IMR-90 (cell line): ENCODE measurements around the gene BAZ2A. TPM values are rescaled to one million over a fixed set of nuclear protein-coding genes. Genes with fewer than 3 reads are reported as not detected.

Experiments
- ATAC-seq: fragments of 200-7000 bp; cut with Tn5 transposase; 2 replicates; pipeline ENCODE4 v1.9.1; 2020; ENCODE audit warnings: low read depth, mild to moderate bottlenecking, moderate library complexity
- BruUV-seq: library from RNA; stranded (reverse); fragments of 400-500 nt; replicated peaks from 2 replicates; lab custom pipeline; 2021; lab: Mats Ljungman, UMichigan
- CTCF ChIA-PET: fragments of 300-600 bp; formaldehyde crosslinking; extraction: SDS; loops from one replicate; lab custom pipeline; 2021; ENCODE audit warnings: antibody characterized with exemption; lab: Yijun Ruan, JAX
- POLR2A ChIA-PET: fragments of 300-600 bp; sonication (Branson Sonifier 250); formaldehyde crosslinking; loops from one replicate; lab custom pipeline; 2022; ENCODE audit warnings: antibody characterized with exemption; ENCODE audit not compliant: unreplicated experiment; lab: Charles Lee
- DNase-seq: peaks from one replicate; pipeline ENCODE4 v3.0.0; 2013
- H2AFZ ChIP-seq: replicated peaks from 2 replicates; pipeline ENCODE3; 2013; ENCODE audit warnings: low read length, mild to moderate bottlenecking; ENCODE audit not compliant: poor library complexity
- H2AK5ac ChIP-seq: 2 replicates; pipeline ENCODE4 v1.6.1; 2013; ENCODE audit warnings: low read depth, low read length, inconsistent platforms
- H2AK9ac ChIP-seq: replicated peaks from 2 replicates; pipeline ENCODE3; 2013; ENCODE audit warnings: mild to moderate bottlenecking, low read depth, low read length, moderate library complexity; ENCODE audit not compliant: poor library complexity
- H2BK120ac ChIP-seq: 2 replicates; pipeline ENCODE4 v1.6.1; 2013; ENCODE audit warnings: low read depth, low read length, inconsistent platforms
- H2BK15ac ChIP-seq: 3 replicates; pipeline ENCODE4 v1.6.1; 2013; ENCODE audit warnings: low read depth, low read length, inconsistent platforms
- H2BK20ac ChIP-seq: 2 replicates; pipeline ENCODE4 v1.6.1; 2013; ENCODE audit warnings: low read depth, mild to moderate bottlenecking, inconsistent platforms, low read length, moderate library complexity
- H2BK5ac ChIP-seq: 2 replicates; pipeline ENCODE4 v1.6.1; 2013; ENCODE audit warnings: mild to moderate bottlenecking, low read depth, low read length, inconsistent platforms; ENCODE audit not compliant: poor library complexity, severe bottlenecking
- H3K14ac ChIP-seq: replicated peaks from 2 replicates; pipeline ENCODE4 v1.6.1; 2013; ENCODE audit warnings: low read depth, low read length, inconsistent platforms
- H3K18ac ChIP-seq: 2 replicates; pipeline ENCODE4 v1.6.1; 2013; ENCODE audit warnings: low read depth, low read length, control low read depth
- H3K23ac ChIP-seq: 2 replicates; pipeline ENCODE4 v1.6.1; 2013; ENCODE audit warnings: low read depth, low read length, inconsistent platforms
- H3K27ac ChIP-seq: 2 replicates; pipeline ENCODE4 v1.5.1; 2013; ENCODE audit warnings: mild to moderate bottlenecking, control low read depth, low read length; ENCODE audit not compliant: insufficient read depth
- H3K27me3 ChIP-seq: 2 replicates; pipeline ENCODE4 v1.6.1; 2013; ENCODE audit warnings: low read length; ENCODE audit not compliant: control insufficient read depth, insufficient read depth
- H3K36me3 ChIP-seq: 2 replicates; pipeline ENCODE4 v1.6.1; 2013; ENCODE audit warnings: low read length, mixed read lengths; ENCODE audit not compliant: control insufficient read depth, insufficient read depth
- H3K4ac ChIP-seq: 2 replicates; pipeline ENCODE4 v1.6.1; 2013; ENCODE audit warnings: low read depth, low read length, inconsistent platforms
- H3K4me1 ChIP-seq: 2 replicates; pipeline ENCODE4 v1.6.1; 2013; ENCODE audit warnings: low read length, mixed read lengths; ENCODE audit not compliant: control insufficient read depth, insufficient read depth
- H3K4me2 ChIP-seq: 2 replicates; pipeline ENCODE4 v1.6.1; 2013; ENCODE audit warnings: low read depth, mild to moderate bottlenecking, control low read depth, low read length, moderate library complexity
- H3K4me3 ChIP-seq: 2 replicates; pipeline ENCODE4 v1.5.1; 2013; ENCODE audit warnings: low read depth, mild to moderate bottlenecking, control low read depth, low read length, moderate library complexity; ENCODE audit not compliant: insufficient read depth
- H3K56ac ChIP-seq: 2 replicates; pipeline ENCODE4 v1.6.1; 2013; ENCODE audit warnings: low read length, inconsistent platforms; ENCODE audit not compliant: insufficient read depth; ENCODE audit errors: extremely low read depth
- H3K79me1 ChIP-seq, 2 experiments: 2 replicates each; pipeline ENCODE4 v1.6.1; 2013; ENCODE audit warnings: low read length in 2 of 2, inconsistent platforms in 1 of 2, low read depth in 1 of 2
- H3K9ac ChIP-seq: 2 replicates; pipeline ENCODE4 v1.6.1; 2013; ENCODE audit warnings: low read depth, low read length, control low read depth
- H3K9me1 ChIP-seq: 2 replicates; pipeline ENCODE4 v1.6.1; 2013; ENCODE audit warnings: low read length, inconsistent platforms; ENCODE audit not compliant: insufficient read depth
- H3K9me3 ChIP-seq: 2 replicates; pipeline ENCODE4 v1.6.1; 2013; ENCODE audit warnings: low read length; ENCODE audit not compliant: control insufficient read depth, insufficient read depth
- H4K20me1 ChIP-seq: 2 replicates; pipeline ENCODE4 v1.6.1; 2013; ENCODE audit warnings: low read length, inconsistent platforms; ENCODE audit not compliant: insufficient read depth
- H4K5ac ChIP-seq: 2 replicates; pipeline ENCODE4 v1.6.1; 2013; ENCODE audit warnings: mild to moderate bottlenecking, low read depth, low read length, control low read depth
- H4K8ac ChIP-seq, 2 experiments: 2 replicates each; pipeline ENCODE4 v1.6.1; 2013; ENCODE audit warnings: low read depth in 2 of 2, low read length in 2 of 2, control low read depth in 1 of 2, inconsistent platforms in 1 of 2
- H4K91ac ChIP-seq: 2 replicates; pipeline ENCODE4 v1.6.1; 2013; ENCODE audit warnings: low read depth, low read length, inconsistent platforms; ENCODE audit not compliant: insufficient read depth
- CEBPB ChIP-seq: IDR thresholded peaks from 2 replicates; pipeline ENCODE4 v1.6.1; 2012; ENCODE audit warnings: low read depth, low read length, improper control_type of control experiment
- CHD1 ChIP-seq: IDR thresholded peaks from 2 replicates; pipeline ENCODE4 v1.6.1; 2012; ENCODE audit warnings: low read depth, low read length, improper control_type of control experiment
- CTCF ChIP-seq: conservative IDR thresholded peaks from 2 replicates; pipeline ENCODE4 v1.5.1; 2012; ENCODE audit warnings: mild to moderate bottlenecking, low read depth, low read length, improper control_type of control experiment
- ELK1 ChIP-seq: fragments of 150-350 bp; IDR thresholded peaks from 2 replicates; pipeline ENCODE4 v1.6.1; 2016; ENCODE audit warnings: low read depth, mild to moderate bottlenecking, low read length, moderate library complexity, borderline replicate concordance
- MAFK ChIP-seq: IDR thresholded peaks from 2 replicates; pipeline ENCODE4 v1.6.1; 2012; ENCODE audit warnings: low read depth, low read length, improper control_type of control experiment
- MAZ ChIP-seq: IDR thresholded peaks from 2 replicates; pipeline ENCODE4 v1.6.1; 2012; ENCODE audit warnings: low read depth, mild to moderate bottlenecking, low read length, improper control_type of control experiment, moderate library complexity, borderline replicate concordance
- MXI1 ChIP-seq: IDR thresholded peaks from 2 replicates; pipeline ENCODE4 v1.6.1; 2012; ENCODE audit warnings: low read depth, mild to moderate bottlenecking, low read length, moderate library complexity, borderline replicate concordance
- NFE2L2 ChIP-seq: fragments of 150-350 bp; IDR thresholded peaks from 2 replicates; pipeline ENCODE4 v1.6.1; 2016; ENCODE audit warnings: low read depth, mild to moderate bottlenecking, low read length
- POLR2A ChIP-seq: IDR thresholded peaks from 2 replicates; pipeline ENCODE4 v1.6.1; 2012; ENCODE audit warnings: mild to moderate bottlenecking, low read depth, low read length
- RAD21 ChIP-seq: IDR thresholded peaks from 2 replicates; pipeline ENCODE4 v1.6.1; 2012; ENCODE audit warnings: low read length, improper control_type of control experiment
- RCOR1 ChIP-seq: IDR thresholded peaks from 2 replicates; pipeline ENCODE4 v1.6.1; 2012; ENCODE audit warnings: mild to moderate bottlenecking, low read length, improper control_type of control experiment; ENCODE audit not compliant: insufficient replicate concordance
- RFX5 ChIP-seq: IDR thresholded peaks from 2 replicates; pipeline ENCODE4 v1.8.0; 2012; ENCODE audit warnings: low read depth, mild to moderate bottlenecking, low read length, moderate library complexity
- SMC3 ChIP-seq: fragments of 150-350 bp; IDR thresholded peaks from 2 replicates; pipeline ENCODE4 v1.6.1; 2016; ENCODE audit warnings: low read depth, mild to moderate bottlenecking, antibody characterized with exemption, low read length, moderate library complexity
- USF2 ChIP-seq: fragments of 150-350 bp; IDR thresholded peaks from 2 replicates; pipeline ENCODE4 v1.6.1; 2017; ENCODE audit warnings: mild to moderate bottlenecking, antibody characterized with exemption, low read length, low read depth
- WGBS, 2 experiments: methylation state at CpG; one replicate each; pipeline versions ENCODE4 v1.1.5 to v1.1.7; 2013; ENCODE audit warnings: missing lambda C conversion rate in 2 of 2; ENCODE audit not compliant: insufficient read length in 1 of 2; ENCODE audit errors: extremely low coverage in 2 of 2; 5-methylcytosine and 5-hydroxymethylcytosine counted together
- dilution Hi-C: fragments of 300-500 bp; cut with HindIII; formaldehyde crosslinking; loops from one replicate; pipeline ENCODE4 v1.14.3; 2018; ENCODE audit warnings: low sequenced_read_pairs; ENCODE audit not compliant: unreplicated experiment
- in situ Hi-C: fragments of 300-500 bp; cut with MboI; formaldehyde crosslinking; loops from 3 replicates; pipeline ENCODE4 v1.14.3; 2019; ENCODE audit warnings: low sequenced_read_pairs, inconsistent platforms, mixed read lengths
- intact Hi-C: fragments of 100-400 bp; cut with micrococcal nuclease; formaldehyde crosslinking; loops from 2 replicates; pipeline ENCODE4 v1.10.0; 2022
- polyA plus RNA-seq, 3 experiments: library from polyadenylated mRNA; depleted of rRNA; stranded (reverse); fragments of >200 nt; gene quantifications; 2 replicates each; pipeline ENCODE4 v1.2.3, GENCODE V29; 2012; ENCODE audit warnings: low replicate concordance in 1 of 3
- total RNA-seq: library from RNA; depleted of rRNA; stranded (reverse); fragments of >200 nt; gene quantifications from 2 replicates; pipeline ENCODE4 v1.2.3, GENCODE V29; 2012

BAZ2A gene
- total and polyA plus RNA-seq, 2 of the 4 experiments (the other 2 are of a cell fraction): 15.4 to 42.8 TPM

- TF ChIP-seq USF2: no peak
- TF ChIP-seq NFE2L2: no peak
Observed at GRCh38 chr12:56591961-56592360, 38.2 kb downstream of the BAZ2A start (continued).

- intact Hi-C loops: no loop called here
- CTCF ChIA-PET: interaction anchor here (0.6 to 2.4 kb wide), 3 partner anchors 45 to 85 kb away, joined by 3 to 13 read pairs (median 4); no protein-coding TSS in a partner anchor
- Histone ChIP-seq H3K4me2 (no peak overlapping the region), H4K5ac (no peak overlapping the region), H3K4me3 (no peak overlapping the region), H3K56ac (no peak overlapping the region), H2AK5ac (no peak overlapping the region), H3K18ac (no peak overlapping the region), H2BK15ac (no peak overlapping the region), H4K91ac (no peak overlapping the region), H3K9me3 (no peaks in the 10 kb centered on the region), H2BK5ac (no peak overlapping the region), H4K20me1 (peaks cover 18% of the 10 kb centered on the region), H2AFZ (no peak overlapping the region), H2BK20ac (no peak overlapping the region), H3K36me3 (peaks cover 41% of the 10 kb centered on the region), H4K8ac (peak overlapping the region in 1 of 2 experiments; percentile 12; a peak in 1 of 4 replicates), H3K79me1 (peaks cover 4 to 55% of the 10 kb centered on the region in 2 experiments; a peak in 3 of 4 replicates), H3K27me3 (no peaks in the 10 kb centered on the region), H3K14ac (peak overlapping the region; percentile 42; the same call in 1 of the 2 replicates), H3K9me1 (peaks cover 6% of the 10 kb centered on the region; the same call in 1 of the 2 replicates), H2BK120ac (no peak overlapping the region), H2AK9ac (no peak overlapping the region), H3K23ac (no peak overlapping the region; the same call in 1 of the 2 replicates), H3K4me1 (peaks cover 15% of the 10 kb centered on the region), H3K27ac (no peak overlapping the region), H3K4ac (no peak overlapping the region), H3K9ac (no peak overlapping the region)
- dilution Hi-C loops: no loop called here
- ATAC-seq (no peak), DNase-seq (no peak)
- in situ Hi-C loops: loop anchor here (5.0 kb wide), 1 partner anchor 84 kb away; no protein-coding TSS in a partner anchor
- TF ChIP-seq CTCF (no peak), RCOR1 (no peak), CHD1 (no peak), CEBPB (no peak), SMC3 (no peak), MAFK (no peak), NFE2L2 (no peak), ELK1 (no peak), RFX5 (no peak), MAZ (no peak), RAD21 (no peak), MXI1 (no peak), POLR2A (no peak)
- no TSS peak for BruUV-seq
- POLR2A ChIA-PET: no interaction called here
- WGBS, 2 experiments: no CpG with 5 or more reads among the region's 5 CpGs
Observed at GRCh38 chr12:56591126-56591525, 39.0 kb downstream of the BAZ2A start.
